Skeletal muscle tissue (tissue), 4 donors: ENCODE data around the gene RAB38. TPM values are rescaled to one million over a fixed set of nuclear protein-coding genes. Genes with fewer than 3 reads are reported as not detected.

Experiments used
- H3K27ac ChIP-seq: one replicate; pipeline ENCODE4 v1.7.0; 2013; ENCODE audit warnings: mild to moderate bottlenecking, low read depth, low read length, inconsistent platforms
- H3K27me3 ChIP-seq, 3 donors: one replicate each; pipeline ENCODE4 v1.7.0; 2013; ENCODE audit warnings: low read length in 3 of 3; ENCODE audit not compliant: control insufficient read depth in 3 of 3, insufficient read depth in 3 of 3
- H3K36me3 ChIP-seq, 3 donors: one replicate each; pipeline ENCODE4 v1.7.0; 2013; ENCODE audit warnings: low read length in 3 of 3; ENCODE audit not compliant: control insufficient read depth in 3 of 3, insufficient read depth in 3 of 3
- H3K4me1 ChIP-seq, 3 donors: one replicate each; pipeline ENCODE4 v1.7.0; 2013; ENCODE audit warnings: low read length in 3 of 3, mild to moderate bottlenecking in 3 of 3; ENCODE audit not compliant: control insufficient read depth in 3 of 3, insufficient read depth in 3 of 3
- H3K4me3 ChIP-seq, 3 donors: one replicate each; pipeline ENCODE4 v1.7.0; 2013; ENCODE audit warnings: low read length in 3 of 3
- H3K9ac ChIP-seq, 3 donors: one replicate each; pipeline ENCODE4 v1.7.0; 2013; ENCODE audit warnings: low read length in 3 of 3, mild to moderate bottlenecking in 3 of 3, moderate library complexity in 2 of 3, low read depth in 1 of 3
- H3K9me3 ChIP-seq, 3 donors: one replicate each; pipeline ENCODE4 v1.7.0; 2013; ENCODE audit warnings: low read length in 3 of 3; ENCODE audit not compliant: control insufficient read depth in 3 of 3
- total RNA-seq: library from RNA; depleted of rRNA; stranded (reverse); fragments of >200 nt; gene quantifications from one replicate; pipeline ENCODE4 v1.2.3, GENCODE V29; 2014
- donor health status: Osteomylitis.

The RAB38 gene
- total RNA-seq, 1 donor from 2014 or later: 1.6 TPM

DNA sequence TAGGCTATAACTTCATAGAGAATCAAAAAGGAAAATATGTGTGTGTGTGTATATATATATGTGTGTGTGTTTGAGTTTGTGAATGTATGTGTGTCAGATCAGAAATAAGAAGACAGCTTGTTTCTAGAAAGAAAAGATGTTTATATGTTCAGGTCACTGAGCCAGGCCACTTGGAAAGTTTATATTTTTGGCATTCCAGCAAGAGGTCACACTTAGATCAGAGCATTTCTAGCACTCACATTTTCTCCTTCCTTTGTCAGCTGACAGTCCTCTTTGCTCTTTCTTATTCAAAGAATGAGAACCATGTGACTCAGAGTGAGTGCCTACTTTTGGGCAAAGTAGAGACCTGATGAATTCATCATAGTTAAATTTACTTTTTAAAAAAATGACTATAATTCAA lies 22.9 kb downstream of the RAB38 start:
- no peak overlapping the region for H3K27ac ChIP-seq
- H3K4me1 ChIP-seq: no peaks in the 10 kb centered on the region
- H3K36me3 ChIP-seq: no peaks in the 10 kb centered on the region
- peaks cover 0 to 4% (median 0%) of the 10 kb centered on the region in 3 donors for H3K9me3 ChIP-seq
- H3K27me3 ChIP-seq: no peaks in the 10 kb centered on the region
- H3K9ac ChIP-seq: no peak overlapping the region
- no peak overlapping the region for H3K4me3 ChIP-seq

DNA sequence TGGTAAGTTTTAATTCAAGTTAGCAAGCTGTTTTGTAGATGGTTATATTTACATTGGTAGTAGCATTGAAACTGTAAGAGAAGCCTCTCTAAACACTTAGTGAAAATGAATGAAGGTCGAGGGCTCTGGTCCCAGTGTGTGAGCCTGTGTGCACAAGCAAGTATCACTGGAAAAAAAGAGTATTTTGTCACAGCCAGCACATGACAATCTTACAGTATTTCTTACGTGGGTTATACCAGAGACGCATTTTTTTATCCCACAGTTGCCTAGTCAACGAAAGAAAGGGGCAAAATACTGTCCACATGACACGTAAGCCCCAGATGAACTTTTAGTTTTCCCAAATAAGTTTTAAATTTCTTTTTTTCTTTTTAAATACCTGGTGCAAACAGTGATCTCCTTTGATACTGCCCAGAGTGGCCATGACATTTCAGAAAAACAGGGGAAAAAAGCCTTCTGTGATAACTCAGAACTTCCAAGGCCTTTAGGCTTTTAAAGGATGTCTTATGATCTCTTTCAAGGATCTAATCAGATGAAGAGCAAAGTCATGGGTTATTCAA lies 23.5 kb downstream of the RAB38 start:
- no peak overlapping the region for H3K4me3 ChIP-seq
- no peaks in the 10 kb centered on the region for H3K36me3 ChIP-seq
- H3K27ac ChIP-seq: no peak overlapping the region
- H3K9ac ChIP-seq: no peak overlapping the region
- H3K27me3 ChIP-seq: no peaks in the 10 kb centered on the region
- H3K4me1 ChIP-seq: no peaks in the 10 kb centered on the region
- peaks cover 0 to 4% (median 0%) of the 10 kb centered on the region in 3 donors for H3K9me3 ChIP-seq

DNA sequence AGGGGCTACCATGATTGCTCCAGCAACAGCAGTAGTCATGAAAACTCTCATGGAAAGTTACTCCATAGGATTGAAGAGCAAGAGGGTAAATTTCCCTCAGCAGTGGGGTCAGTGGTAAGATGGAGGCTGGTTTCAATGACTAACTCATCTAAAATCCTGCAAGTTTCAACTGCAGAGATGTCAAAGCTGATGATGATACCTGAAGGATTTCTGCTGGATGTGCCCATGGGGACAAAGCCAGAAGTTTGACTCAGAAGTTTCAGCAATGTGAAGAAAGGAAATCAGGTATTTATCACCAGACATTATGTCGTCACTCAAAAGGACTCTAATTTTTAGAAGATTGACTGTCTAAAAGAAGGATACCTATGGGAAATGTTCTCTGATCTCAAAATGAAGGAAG lies 29.1 kb downstream of the RAB38 start:
- no peak overlapping the region for H3K4me3 ChIP-seq
- no peaks in the 10 kb centered on the region for H3K9me3 ChIP-seq

DNA sequence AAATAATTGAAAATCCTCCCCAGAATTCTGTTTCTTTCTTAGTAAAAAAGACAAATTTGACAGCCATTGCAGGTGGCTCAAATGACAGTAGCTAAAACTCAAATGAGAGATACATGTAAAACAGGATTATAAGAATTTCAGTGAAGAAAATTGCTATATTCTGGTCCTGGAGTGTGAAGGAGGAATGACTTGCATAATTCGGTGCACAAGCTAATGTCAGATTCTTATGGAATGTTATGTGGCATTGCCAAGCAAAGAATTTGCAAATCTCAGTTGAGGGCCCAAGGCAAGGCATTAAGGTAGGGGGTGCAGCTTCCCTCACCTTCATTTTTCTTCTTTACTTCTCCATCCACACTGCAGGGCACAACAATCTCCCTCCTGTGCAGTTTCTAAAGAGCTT lies 35.4 kb downstream of the RAB38 start:
- Histone ChIP-seq H3K27me3 (no peaks in the 10 kb centered on the region), H3K9me3 (no peaks in the 10 kb centered on the region), H3K27ac (no peak overlapping the region), H3K4me1 (no peaks in the 10 kb centered on the region), H3K4me3 (no peak overlapping the region), H3K9ac (no peak overlapping the region), H3K36me3 (no peaks in the 10 kb centered on the region)

More for the DNA sequence above, 29.1 kb downstream of the RAB38 start:
- Histone ChIP-seq H3K4me1 (no peaks in the 10 kb centered on the region), H3K9ac (no peak overlapping the region), H3K27me3 (no peaks in the 10 kb centered on the region), H3K36me3 (no peaks in the 10 kb centered on the region), H3K27ac (no peak overlapping the region)

DNA sequence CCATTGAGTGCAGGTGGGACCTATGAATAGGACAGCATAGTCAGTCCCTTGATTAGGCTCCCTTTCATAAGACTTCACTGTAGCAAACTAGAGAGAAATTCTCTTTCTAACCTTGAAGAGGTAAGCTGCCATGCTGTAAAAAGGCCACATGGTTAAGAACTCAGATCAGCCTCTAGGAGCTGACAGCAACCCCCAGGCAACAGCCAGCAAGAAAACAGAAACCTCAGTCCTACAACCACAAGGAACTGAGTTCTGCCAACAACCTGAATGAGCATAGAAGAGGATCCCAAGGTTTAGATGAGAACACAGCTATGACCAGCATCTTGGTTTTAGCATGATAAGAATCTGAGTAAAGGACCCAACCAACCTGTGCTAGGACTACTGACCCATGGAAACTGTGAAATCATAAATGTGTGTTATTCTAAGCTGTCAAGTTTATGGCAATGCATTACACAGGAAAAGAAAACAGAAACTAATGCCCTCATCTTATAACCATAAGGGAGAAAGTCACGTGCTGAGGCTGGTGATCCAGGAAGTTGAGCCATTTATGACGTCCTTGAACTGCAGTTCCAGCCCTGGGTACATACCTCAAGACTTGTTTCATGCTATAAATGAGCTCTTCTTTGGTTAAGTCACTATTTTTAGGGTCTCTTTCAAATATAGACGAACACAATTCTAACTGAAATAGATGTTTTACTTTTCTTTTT lies 43.3 kb downstream of the RAB38 start:
- Histone ChIP-seq H3K27me3 (no peaks in the 10 kb centered on the region), H3K4me1 (no peaks in the 10 kb centered on the region), H3K9ac (no peak overlapping the region), H3K4me3 (no peak overlapping the region), H3K9me3 (peaks cover 2 to 7% (median 5%) of the 10 kb centered on the region in 3 donors), H3K27ac (no peak overlapping the region), H3K36me3 (no peaks in the 10 kb centered on the region)

DNA sequence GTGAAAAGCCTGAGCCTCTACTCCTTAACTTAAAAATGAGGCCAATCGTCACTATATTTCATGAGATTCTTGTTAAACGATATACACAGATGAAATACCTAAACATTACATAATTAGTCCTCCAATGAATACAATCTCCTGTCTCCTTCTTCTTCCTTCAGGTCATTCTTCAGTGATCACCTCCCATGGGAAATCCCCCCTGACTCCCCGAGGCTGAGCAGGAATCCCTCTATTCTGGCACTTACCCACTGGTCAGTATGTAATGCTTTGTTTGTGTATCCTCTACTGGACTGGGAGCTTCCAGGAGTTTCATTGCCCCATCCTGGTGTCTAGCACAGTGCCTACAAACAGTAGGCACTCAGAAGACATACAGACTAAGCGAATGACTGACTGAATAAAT lies 52.3 kb downstream of the RAB38 start:
- Histone ChIP-seq H3K4me1 (no peaks in the 10 kb centered on the region), H3K36me3 (no peaks in the 10 kb centered on the region), H3K27me3 (no peaks in the 10 kb centered on the region), H3K4me3 (no peak overlapping the region), H3K9ac (no peak overlapping the region), H3K9me3 (no peaks in the 10 kb centered on the region), H3K27ac (no peak overlapping the region)

DNA sequence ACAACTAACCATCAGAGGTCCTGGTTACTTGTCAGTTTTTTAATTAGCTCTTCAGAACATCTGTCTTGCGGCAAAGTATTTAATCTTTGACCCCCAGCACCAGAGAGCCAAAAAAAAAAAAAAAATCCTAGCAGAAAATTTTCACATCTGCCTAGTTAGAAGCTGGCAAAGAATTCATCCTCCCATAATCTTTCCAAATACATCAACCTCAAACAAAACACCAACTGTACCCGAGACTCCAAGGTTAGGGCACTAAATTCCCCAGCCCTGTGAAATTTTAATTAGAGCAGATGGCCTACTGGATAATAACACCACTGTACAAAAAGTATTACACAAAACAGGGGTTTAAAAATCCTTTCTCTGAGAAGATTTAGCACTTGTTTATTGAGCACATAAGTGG lies 55.7 kb downstream of the RAB38 start:
- Histone ChIP-seq H3K4me1 (no peaks in the 10 kb centered on the region), H3K36me3 (no peaks in the 10 kb centered on the region), H3K27ac (no peak overlapping the region), H3K9me3 (no peaks in the 10 kb centered on the region), H3K27me3 (no peaks in the 10 kb centered on the region), H3K9ac (no peak overlapping the region), H3K4me3 (no peak overlapping the region)

DNA sequence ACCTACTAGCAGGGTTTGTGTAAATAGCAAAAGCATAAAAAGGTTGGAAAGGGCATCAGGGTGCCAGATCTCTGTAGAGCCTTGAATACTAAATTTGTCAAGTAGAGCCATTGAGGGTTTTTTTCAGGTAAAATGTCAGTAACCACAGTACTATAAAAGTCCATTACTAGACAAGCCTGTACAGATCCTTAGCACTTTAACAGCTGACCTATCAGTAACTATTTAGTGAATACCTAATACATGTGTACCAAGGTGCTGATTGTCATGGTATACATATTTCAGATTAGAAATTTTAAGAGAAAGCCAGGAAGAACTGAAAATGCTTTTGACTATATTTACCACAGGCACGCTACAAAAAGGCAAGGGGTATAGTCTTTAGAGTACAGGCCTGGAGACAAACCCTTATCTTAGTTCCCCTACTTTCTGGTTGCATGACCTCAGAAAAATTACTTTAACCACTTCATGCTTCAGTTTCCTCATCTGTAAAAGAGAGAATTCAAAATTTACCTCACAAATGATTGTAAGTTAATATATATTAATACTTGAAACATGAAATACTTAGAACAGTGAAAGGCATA lies 57.9 kb downstream of the RAB38 start:
- Histone ChIP-seq H3K4me3 (no peak overlapping the region), H3K27me3 (no peaks in the 10 kb centered on the region), H3K27ac (no peak overlapping the region), H3K4me1 (no peaks in the 10 kb centered on the region), H3K9me3 (no peaks in the 10 kb centered on the region), H3K36me3 (no peaks in the 10 kb centered on the region), H3K9ac (no peak overlapping the region)

DNA sequence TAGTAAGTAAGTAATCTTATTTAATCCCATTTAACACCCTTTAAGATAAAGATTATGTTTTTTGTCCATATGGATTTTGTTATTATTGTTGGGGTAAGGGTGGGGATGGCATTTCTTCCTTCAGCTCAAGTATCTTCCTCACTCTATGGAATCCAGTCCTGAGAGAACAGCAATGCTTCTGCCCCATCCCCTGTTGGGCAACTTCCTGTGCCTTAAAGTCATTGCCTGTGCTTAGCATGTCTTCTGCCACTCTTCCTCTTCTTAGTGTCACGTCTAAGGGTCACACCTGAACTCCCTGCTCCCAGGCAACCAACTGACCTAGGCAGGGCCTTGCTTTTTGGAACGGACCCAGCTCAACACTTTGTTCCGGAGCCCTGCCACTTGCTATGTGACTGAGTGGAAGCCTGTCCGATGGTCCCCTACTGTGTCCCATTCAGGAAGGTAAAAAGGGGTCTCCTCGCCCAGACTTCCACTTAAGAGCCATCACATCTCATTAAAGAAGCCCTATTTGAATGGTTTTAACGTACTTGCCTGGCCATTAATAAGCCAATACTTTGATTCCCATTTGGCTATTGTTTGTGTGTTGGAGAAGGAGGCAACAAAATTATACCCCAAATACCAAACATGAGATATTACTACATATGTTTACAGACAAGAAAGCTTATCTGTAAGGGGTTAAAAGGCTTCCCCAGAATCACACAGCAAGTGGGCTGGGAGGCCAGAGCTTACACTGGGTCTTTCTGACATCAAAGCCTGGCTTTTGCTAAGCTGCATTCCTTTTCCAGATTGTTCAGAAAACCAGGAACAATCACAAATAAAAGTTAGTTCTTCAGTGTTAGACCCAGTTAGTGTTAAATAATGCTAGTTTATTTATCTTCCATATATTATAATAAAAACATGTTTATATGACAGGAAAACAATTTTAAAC lies 59.2 kb downstream of the RAB38 start:
- H3K27me3 ChIP-seq: no peaks in the 10 kb centered on the region
- no peaks in the 10 kb centered on the region for H3K4me1 ChIP-seq
- no peak overlapping the region for H3K4me3 ChIP-seq
- no peaks in the 10 kb centered on the region for H3K9me3 ChIP-seq
- H3K27ac ChIP-seq: no peak overlapping the region
- H3K9ac ChIP-seq: no peak overlapping the region
- no peaks in the 10 kb centered on the region for H3K36me3 ChIP-seq
